Thyroid gland (tissue), 4 donors: ENCODE data around the gene UGT3A2.

ENCODE experiments used
- POLR2A ChIP-seq, 2 donors: fragments of 450-650 bp; IDR thresholded peaks; one replicate each; pipeline ENCODE4 v1.6.1; 2017; ENCODE audit warnings: antibody characterized with exemption in 2 of 2, mild to moderate bottlenecking in 2 of 2, moderate library complexity in 1 of 2
- TF ChIP-seq, protein P1 (sequence below), 6 experiments: fragments of 200-600 bp in 3 of 6; fragments of 450-650 bp in 3 of 6; sonication (generic) in 3 of 6; IDR thresholded peaks; one replicate each; pipeline ENCODE4 v1.5.1; 2016 to 2019; ENCODE audit warnings: antibody characterized with exemption in 6 of 6, mild to moderate bottlenecking in 2 of 6, inconsistent platforms in 1 of 6, moderate library complexity in 1 of 6

DNA sequence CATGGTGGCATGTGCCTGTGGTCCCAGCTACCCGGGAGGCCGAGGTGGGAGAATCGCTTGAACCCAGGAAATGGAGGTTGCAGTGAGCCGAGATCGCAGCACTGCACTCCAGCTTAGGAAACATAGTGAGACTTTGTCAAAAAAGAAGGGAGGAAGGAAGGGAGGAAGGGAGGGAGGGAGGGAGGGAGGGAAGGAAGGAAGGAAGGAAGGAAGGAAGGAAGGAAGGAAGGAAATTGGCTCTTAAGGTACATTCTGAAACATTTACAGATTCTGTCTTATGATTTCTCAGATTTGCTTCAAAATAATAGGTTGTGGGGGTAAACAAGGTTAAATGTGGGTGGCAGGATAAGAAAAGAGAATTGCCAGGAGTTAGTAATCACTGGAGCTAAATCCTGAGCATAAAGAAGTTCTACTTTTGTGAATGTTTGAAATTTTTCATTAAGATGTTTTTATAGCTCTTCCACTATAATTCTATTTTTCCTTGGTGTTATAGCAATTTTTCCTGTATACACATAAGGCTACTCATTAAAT is 2.1 kb upstream of the UGT3A2 start:
- no peak for TF ChIP-seq POLR2A (IDR thresholded peaks at IDR 0.05)
- TF ChIP-seq, protein P1, sequence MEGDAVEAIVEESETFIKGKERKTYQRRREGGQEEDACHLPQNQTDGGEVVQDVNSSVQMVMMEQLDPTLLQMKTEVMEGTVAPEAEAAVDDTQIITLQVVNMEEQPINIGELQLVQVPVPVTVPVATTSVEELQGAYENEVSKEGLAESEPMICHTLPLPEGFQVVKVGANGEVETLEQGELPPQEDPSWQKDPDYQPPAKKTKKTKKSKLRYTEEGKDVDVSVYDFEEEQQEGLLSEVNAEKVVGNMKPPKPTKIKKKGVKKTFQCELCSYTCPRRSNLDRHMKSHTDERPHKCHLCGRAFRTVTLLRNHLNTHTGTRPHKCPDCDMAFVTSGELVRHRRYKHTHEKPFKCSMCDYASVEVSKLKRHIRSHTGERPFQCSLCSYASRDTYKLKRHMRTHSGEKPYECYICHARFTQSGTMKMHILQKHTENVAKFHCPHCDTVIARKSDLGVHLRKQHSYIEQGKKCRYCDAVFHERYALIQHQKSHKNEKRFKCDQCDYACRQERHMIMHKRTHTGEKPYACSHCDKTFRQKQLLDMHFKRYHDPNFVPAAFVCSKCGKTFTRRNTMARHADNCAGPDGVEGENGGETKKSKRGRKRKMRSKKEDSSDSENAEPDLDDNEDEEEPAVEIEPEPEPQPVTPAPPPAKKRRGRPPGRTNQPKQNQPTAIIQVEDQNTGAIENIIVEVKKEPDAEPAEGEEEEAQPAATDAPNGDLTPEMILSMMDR (IDR thresholded peaks at IDR 0.05), result no peak
